Measurements from ENCODE around the gene TNFRSF21.
"Not testable (repeated sequence)": the region's sequence is repeated elsewhere in the genome, so short reads cannot be mapped to it uniquely, and the experiment has no call there.

The TNFRSF21 gene

GRCh38 chr6:47345761-47346160 lies 36.1 kb upstream of the TNFRSF21 start:
- H3K36me3 ChIP-seq (ENCODE audit: control insufficient read depth, insufficient read depth, low read length, severe bottlenecking) = no peaks in the 10 kb centered on the region
- peaks cover 17% of the 10 kb centered on the region for H3K4me1 ChIP-seq (ENCODE audit: control insufficient read depth, insufficient read depth, low read length)
- H3K9ac ChIP-seq (ENCODE audit: low read length) = no peak overlapping the region
- no peaks in the 10 kb centered on the region for H3K9me3 ChIP-seq (ENCODE audit: control insufficient read depth, low read length)
- no peak overlapping the region for H3K4me3 ChIP-seq (ENCODE audit: low read length)
- peaks cover 3% of the 10 kb centered on the region for H3K27me3 ChIP-seq (replicated peaks; ENCODE audit: control insufficient read depth, insufficient read depth, low read length)
- no peak for DNase-seq (ENCODE audit: low read depth)

- Histone ChIP-seq H3K9ac (ENCODE audit: low read length) (no peak overlapping the region), H3K4me1 (ENCODE audit: control insufficient read depth, insufficient read depth, low read length) (peaks cover 6% of the 10 kb centered on the region)
Measured at GRCh38 chr6:47344022-47344421, 34.3 kb upstream of the TNFRSF21 start.

DNA sequence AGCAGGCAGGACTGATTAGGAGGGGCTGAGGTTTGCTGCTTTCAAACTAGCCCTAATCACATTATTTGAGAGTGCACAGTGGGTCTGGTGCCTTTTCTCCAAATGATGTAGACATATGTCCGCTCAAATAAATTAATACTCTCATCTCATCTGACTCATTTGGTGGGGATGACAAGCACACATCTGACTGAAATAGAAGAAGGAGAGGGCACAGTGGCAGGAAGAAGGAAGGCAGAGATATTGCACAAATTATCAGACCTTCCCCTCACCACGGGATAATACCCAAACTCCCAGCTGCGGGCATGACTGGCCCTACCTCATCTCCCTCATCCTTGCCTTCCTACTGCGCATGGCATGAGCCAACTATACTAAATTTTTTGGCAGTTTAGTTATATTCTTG lies 33.9 kb upstream of the TNFRSF21 start:
- Histone ChIP-seq H3K27me3 (replicated peaks; ENCODE audit: control insufficient read depth, insufficient read depth, low read length) (peaks cover 3% of the 10 kb centered on the region), H3K4me1 (ENCODE audit: control insufficient read depth, insufficient read depth, low read length) (peaks cover 6% of the 10 kb centered on the region), H3K9me3 (ENCODE audit: control insufficient read depth, low read length) (no peaks in the 10 kb centered on the region), H3K36me3 (ENCODE audit: control insufficient read depth, insufficient read depth, low read length, severe bottlenecking) (no peaks in the 10 kb centered on the region), H3K9ac (ENCODE audit: low read length) (no peak overlapping the region), H3K4me3 (ENCODE audit: low read length) (no peak overlapping the region)
- no peak for DNase-seq (ENCODE audit: low read depth)

More at GRCh38 chr6:47344022-47344421, 34.3 kb upstream of the TNFRSF21 start:
- Histone ChIP-seq H3K27me3 (replicated peaks; ENCODE audit: control insufficient read depth, insufficient read depth, low read length) (peaks cover 3% of the 10 kb centered on the region), H3K9me3 (ENCODE audit: control insufficient read depth, low read length) (no peaks in the 10 kb centered on the region), H3K36me3 (ENCODE audit: control insufficient read depth, insufficient read depth, low read length, severe bottlenecking) (no peaks in the 10 kb centered on the region), H3K4me3 (ENCODE audit: low read length) (no peak overlapping the region)
- no peak for DNase-seq (ENCODE audit: low read depth)

DNA sequence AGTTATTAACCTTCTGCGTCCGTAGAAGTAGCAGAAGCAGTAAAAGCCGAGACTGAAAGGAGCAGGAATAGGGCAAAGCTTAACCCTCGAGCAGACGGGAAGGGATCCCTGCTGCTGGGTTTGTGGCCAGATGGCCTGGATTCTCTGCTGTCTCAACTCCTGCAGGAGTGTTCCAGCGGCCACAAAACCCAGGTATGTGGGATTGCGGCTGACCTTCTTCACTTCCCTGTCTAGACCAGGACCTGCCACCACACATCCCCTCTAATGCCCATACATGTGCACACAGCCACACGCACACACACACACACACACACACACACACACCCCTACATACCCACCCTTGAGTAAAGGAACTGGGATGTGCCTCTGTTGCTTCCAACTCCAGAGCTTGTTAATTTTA lies 33.1 kb upstream of the TNFRSF21 start:
- Histone ChIP-seq H3K4me3 (ENCODE audit: low read length) (no peak overlapping the region), H3K4me1 (ENCODE audit: control insufficient read depth, insufficient read depth, low read length) (peaks cover 6% of the 10 kb centered on the region), H3K36me3 (ENCODE audit: control insufficient read depth, insufficient read depth, low read length, severe bottlenecking) (no peaks in the 10 kb centered on the region), H3K9me3 (ENCODE audit: control insufficient read depth, low read length) (no peaks in the 10 kb centered on the region), H3K9ac (ENCODE audit: low read length) (no peak overlapping the region), H3K27me3 (replicated peaks; ENCODE audit: control insufficient read depth, insufficient read depth, low read length) (peaks cover 3% of the 10 kb centered on the region)
- DNase-seq (ENCODE audit: low read depth) = no peak

- Histone ChIP-seq H3K27me3 (replicated peaks; ENCODE audit: control insufficient read depth, insufficient read depth, low read length) (peaks cover 13% of the 10 kb centered on the region), H3K4me3 (ENCODE audit: low read length) (no peak overlapping the region), H3K9me3 (ENCODE audit: control insufficient read depth, low read length) (no peaks in the 10 kb centered on the region), H3K4me1 (ENCODE audit: control insufficient read depth, insufficient read depth, low read length) (peaks cover 6% of the 10 kb centered on the region), H3K9ac (ENCODE audit: low read length) (no peak overlapping the region), H3K36me3 (ENCODE audit: control insufficient read depth, insufficient read depth, low read length, severe bottlenecking) (no peaks in the 10 kb centered on the region)
- no peak for DNase-seq (ENCODE audit: low read depth)
Measured at GRCh38 chr6:47337519-47337918, 27.8 kb upstream of the TNFRSF21 start.

DNA sequence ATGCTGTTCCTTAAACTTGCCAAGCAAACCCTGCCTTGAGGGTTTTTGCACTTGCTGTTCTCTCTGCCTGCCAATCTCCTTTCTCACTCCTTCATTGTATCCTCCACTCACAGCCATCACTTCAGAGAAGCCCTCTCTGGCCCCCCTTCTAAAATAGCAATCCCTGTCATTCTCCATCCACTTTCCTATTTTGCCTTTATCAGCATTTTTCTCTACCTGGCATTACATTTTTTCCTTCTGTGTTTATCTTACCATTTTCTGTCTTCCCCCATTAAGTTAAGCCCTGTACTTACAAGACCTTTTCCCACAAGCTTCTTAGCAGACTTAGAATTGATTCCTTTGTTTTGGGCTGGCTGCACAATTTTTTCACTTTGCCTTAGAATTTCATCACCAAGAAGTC lies 26.6 kb upstream of the TNFRSF21 start:
- H3K36me3 ChIP-seq (ENCODE audit: control insufficient read depth, insufficient read depth, low read length, severe bottlenecking) = no peaks in the 10 kb centered on the region
- DNase-seq (ENCODE audit: low read depth) = no peak
- no peak overlapping the region for H3K4me3 ChIP-seq (ENCODE audit: low read length)
- H3K9me3 ChIP-seq (ENCODE audit: control insufficient read depth, low read length) = no peaks in the 10 kb centered on the region
- H3K27me3 ChIP-seq (replicated peaks; ENCODE audit: control insufficient read depth, insufficient read depth, low read length) = peaks cover 13% of the 10 kb centered on the region
- no peak overlapping the region for H3K9ac ChIP-seq (ENCODE audit: low read length)
- H3K4me1 ChIP-seq (ENCODE audit: control insufficient read depth, insufficient read depth, low read length) = peaks cover 6% of the 10 kb centered on the region

GRCh38 chr6:47335466-47335865 lies 25.8 kb upstream of the TNFRSF21 start:
- H3K9ac ChIP-seq (ENCODE audit: low read length) = no peak overlapping the region
- no peaks in the 10 kb centered on the region for H3K9me3 ChIP-seq (ENCODE audit: control insufficient read depth, low read length)
- no peaks in the 10 kb centered on the region for H3K36me3 ChIP-seq (ENCODE audit: control insufficient read depth, insufficient read depth, low read length, severe bottlenecking)
- H3K4me3 ChIP-seq (ENCODE audit: low read length) = no peak overlapping the region
- peaks cover 13% of the 10 kb centered on the region for H3K27me3 ChIP-seq (replicated peaks; ENCODE audit: control insufficient read depth, insufficient read depth, low read length)
- no peak for DNase-seq (ENCODE audit: low read depth)
- peaks cover 6% of the 10 kb centered on the region for H3K4me1 ChIP-seq (ENCODE audit: control insufficient read depth, insufficient read depth, low read length)

DNA sequence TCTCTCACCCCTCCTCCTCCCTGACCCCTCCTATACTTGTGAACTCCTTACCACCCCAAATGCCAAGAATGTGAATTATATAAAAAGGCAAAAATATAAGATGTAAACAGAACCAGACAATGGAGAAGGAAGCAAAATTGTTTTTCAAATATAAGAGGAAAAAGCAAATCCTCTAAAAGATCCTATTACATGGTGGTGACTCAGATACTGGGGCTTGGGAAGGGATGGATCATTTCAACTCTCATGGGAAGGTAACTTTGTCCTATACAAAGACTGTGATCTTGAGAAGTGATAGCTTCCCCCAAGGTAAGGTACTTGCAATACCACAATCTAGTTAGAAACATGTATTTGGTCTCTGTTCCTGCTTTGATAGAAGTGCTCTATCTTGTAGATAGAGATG lies 24.6 kb upstream of the TNFRSF21 start:
- DNase-seq (ENCODE audit: low read depth) = no peak
- H3K4me1 ChIP-seq (ENCODE audit: control insufficient read depth, insufficient read depth, low read length) = peaks cover 6% of the 10 kb centered on the region
- H3K27me3 ChIP-seq (replicated peaks; ENCODE audit: control insufficient read depth, insufficient read depth, low read length) = peaks cover 13% of the 10 kb centered on the region
- no peak overlapping the region for H3K4me3 ChIP-seq (ENCODE audit: low read length)
- H3K9ac ChIP-seq (ENCODE audit: low read length) = no peak overlapping the region
- H3K9me3 ChIP-seq (ENCODE audit: control insufficient read depth, low read length) = no peaks in the 10 kb centered on the region
- no peaks in the 10 kb centered on the region for H3K36me3 ChIP-seq (ENCODE audit: control insufficient read depth, insufficient read depth, low read length, severe bottlenecking)

DNA sequence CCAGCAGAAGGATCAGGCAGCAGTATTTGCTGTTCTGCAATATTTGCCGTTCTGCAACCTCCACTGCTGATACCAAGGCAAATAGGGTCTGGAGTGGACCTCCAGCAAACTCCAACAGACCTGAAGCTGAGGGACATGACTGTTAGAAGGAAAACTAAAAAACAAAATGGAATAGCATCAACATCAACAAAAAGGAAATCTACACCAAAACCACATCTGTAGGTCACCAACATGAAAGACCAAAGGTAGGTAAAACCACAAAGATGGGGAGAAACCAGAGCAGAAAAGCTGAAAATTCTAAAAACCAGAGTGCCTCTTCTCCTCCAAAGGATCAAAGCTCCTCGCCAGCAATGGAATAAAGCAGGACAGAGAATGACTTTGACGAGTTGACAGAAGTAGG lies 18.9 kb upstream of the TNFRSF21 start:
- not testable (repeated sequence) for DNase-seq (ENCODE audit: low read depth); H3K36me3 ChIP-seq (ENCODE audit: control insufficient read depth, insufficient read depth, low read length, severe bottlenecking); H3K4me1 ChIP-seq (ENCODE audit: control insufficient read depth, insufficient read depth, low read length); H3K4me3 ChIP-seq (ENCODE audit: low read length); H3K9me3 ChIP-seq (ENCODE audit: control insufficient read depth, low read length); H3K9ac ChIP-seq (ENCODE audit: low read length); H3K27me3 ChIP-seq (replicated peaks; ENCODE audit: control insufficient read depth, insufficient read depth, low read length)

DNA sequence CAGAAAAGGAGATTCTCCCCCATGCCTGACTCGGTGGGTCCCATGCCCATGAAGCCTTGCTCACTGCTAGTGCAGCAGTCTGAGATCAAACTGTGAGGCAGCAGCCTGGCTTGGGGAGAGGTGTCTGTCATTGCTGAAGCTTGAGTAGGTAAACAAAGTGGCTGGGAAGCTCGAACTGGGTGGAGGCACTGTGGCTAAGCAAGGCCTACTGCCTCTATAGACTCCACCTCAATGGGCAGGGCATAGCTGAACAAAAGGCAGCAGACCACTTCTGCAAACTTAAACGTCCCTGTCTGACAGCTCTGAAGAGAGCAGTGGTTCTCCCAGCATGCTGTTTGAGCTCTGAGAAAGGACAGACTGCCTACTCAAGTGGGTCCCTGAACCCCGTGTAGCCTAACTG lies 18.4 kb upstream of the TNFRSF21 start:
- not testable (repeated sequence) for H3K36me3 ChIP-seq (ENCODE audit: control insufficient read depth, insufficient read depth, low read length, severe bottlenecking); H3K9ac ChIP-seq (ENCODE audit: low read length); H3K27me3 ChIP-seq (replicated peaks; ENCODE audit: control insufficient read depth, insufficient read depth, low read length); H3K4me1 ChIP-seq (ENCODE audit: control insufficient read depth, insufficient read depth, low read length); H3K4me3 ChIP-seq (ENCODE audit: low read length); H3K9me3 ChIP-seq (ENCODE audit: control insufficient read depth, low read length); DNase-seq (ENCODE audit: low read depth)

DNA sequence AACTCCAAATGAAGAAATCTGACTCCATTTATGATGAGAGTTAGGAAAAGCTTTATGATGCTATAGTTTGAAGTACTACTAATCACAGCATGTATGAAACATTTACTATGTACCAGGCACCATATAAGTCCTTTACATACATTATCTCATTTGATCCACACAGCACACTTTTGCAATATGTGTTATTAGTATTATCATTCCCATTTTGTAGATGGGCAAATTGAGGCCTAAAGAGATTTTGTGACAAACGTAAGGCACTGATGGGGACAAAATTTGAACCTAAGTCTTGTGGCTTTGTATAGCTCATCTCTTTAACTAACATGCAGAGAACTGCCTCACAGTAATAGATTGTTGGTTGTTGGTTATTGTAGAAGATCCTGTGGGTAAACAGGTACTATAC lies 14.2 kb upstream of the TNFRSF21 start:
- no peaks in the 10 kb centered on the region for H3K4me1 ChIP-seq (ENCODE audit: control insufficient read depth, insufficient read depth, low read length)
- no peaks in the 10 kb centered on the region for H3K9me3 ChIP-seq (ENCODE audit: control insufficient read depth, low read length)
- H3K9ac ChIP-seq (ENCODE audit: low read length) = no peak overlapping the region
- peaks cover 13% of the 10 kb centered on the region for H3K27me3 ChIP-seq (replicated peaks; ENCODE audit: control insufficient read depth, insufficient read depth, low read length)
- H3K4me3 ChIP-seq (ENCODE audit: low read length) = no peak overlapping the region
- no peaks in the 10 kb centered on the region for H3K36me3 ChIP-seq (ENCODE audit: control insufficient read depth, insufficient read depth, low read length, severe bottlenecking)
- no peak for DNase-seq (ENCODE audit: low read depth)

DNA sequence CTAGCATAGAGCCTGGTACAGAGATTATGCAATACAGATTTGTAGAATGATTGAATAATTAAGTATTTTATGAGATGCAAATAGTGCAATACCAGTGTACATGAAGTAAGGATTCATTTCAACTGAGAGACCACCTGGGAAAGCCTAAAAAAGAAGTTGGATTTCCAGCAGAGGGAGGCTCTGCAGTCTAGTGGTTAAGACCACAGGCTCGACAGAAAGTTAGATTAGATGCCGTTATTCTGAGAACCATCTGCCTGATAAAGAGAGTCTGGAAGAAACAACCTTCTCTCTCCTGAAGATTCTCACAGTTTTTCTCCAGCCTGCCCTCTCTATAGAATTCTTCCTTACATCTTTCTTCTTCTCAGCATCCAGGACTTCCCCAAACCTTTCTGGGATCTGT lies 13.6 kb upstream of the TNFRSF21 start:
- Histone ChIP-seq H3K4me1 (ENCODE audit: control insufficient read depth, insufficient read depth, low read length) (no peaks in the 10 kb centered on the region), H3K9ac (ENCODE audit: low read length) (no peak overlapping the region), H3K36me3 (ENCODE audit: control insufficient read depth, insufficient read depth, low read length, severe bottlenecking) (no peaks in the 10 kb centered on the region), H3K9me3 (ENCODE audit: control insufficient read depth, low read length) (no peaks in the 10 kb centered on the region), H3K27me3 (replicated peaks; ENCODE audit: control insufficient read depth, insufficient read depth, low read length) (peaks cover 14% of the 10 kb centered on the region), H3K4me3 (ENCODE audit: low read length) (no peak overlapping the region)
- DNase-seq (ENCODE audit: low read depth) = no peak
